HG02571 (cell line): ENCODE data around the gene ECE1.

ENCODE experiments used
- ATAC-seq: cut with Tn5 transposase; IDR thresholded peaks from one replicate; pipeline ENCODE4 v1.9.1; 2021; ENCODE audit warnings: mild to moderate bottlenecking, moderate library complexity; ENCODE audit not compliant: unreplicated experiment

Gene ECE1

DNA sequence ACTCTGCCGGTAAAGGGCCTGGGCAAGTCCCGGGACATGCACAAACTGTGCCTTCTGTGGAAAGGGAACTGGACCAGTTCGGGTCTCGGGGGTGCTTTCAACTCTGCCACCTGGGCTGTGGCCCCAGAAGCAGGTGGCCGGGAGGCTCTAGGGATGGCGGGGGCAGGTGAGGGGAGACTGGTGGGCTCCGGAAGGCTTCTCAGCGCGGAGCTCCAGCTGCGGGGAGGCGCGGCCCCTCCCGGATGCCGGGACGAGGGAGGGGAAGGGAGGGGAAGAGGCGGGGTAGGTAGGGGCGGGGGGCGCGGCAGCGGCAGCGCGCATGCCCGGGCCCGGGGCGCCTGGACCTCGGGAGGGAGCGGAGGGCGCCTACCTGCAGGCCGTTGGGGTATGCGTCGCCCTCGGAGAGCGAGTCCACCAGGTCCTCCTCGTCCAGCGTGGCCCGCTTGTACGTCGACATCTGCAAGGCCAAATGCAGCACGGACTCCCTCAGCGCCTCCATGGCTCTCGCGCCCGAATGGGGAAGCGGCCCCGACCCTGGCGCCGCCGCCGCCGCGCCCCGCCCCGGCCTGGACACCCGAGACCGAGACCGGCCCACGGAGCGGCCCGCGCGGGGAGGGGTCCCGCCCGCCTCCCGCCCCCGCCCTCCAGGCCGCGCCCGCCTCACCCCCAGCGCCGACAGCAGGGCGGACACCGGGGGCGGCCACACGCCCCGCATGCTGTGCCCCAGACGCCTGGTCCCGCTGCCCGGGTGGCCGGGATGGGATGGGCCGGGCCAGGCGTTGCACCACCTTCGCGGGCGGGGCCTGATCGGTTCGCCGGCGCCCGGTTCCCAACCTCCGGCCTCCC lies at the start of gene ECE1:
Gene ECE1 (minus strand): TSS at position 764 of the 846 bp plus-strand sequence. CDS start 49 bp downstream, at position 715.
- ATAC-seq, result no peak

GRCh38 chr1:21339356-21340229 lies 49.3 kb upstream of the ECE1 start:
- no peak for ATAC-seq

GRCh38 chr1:21338573-21339355 lies 48.5 kb upstream of the ECE1 start:
- no peak for ATAC-seq

DNA sequence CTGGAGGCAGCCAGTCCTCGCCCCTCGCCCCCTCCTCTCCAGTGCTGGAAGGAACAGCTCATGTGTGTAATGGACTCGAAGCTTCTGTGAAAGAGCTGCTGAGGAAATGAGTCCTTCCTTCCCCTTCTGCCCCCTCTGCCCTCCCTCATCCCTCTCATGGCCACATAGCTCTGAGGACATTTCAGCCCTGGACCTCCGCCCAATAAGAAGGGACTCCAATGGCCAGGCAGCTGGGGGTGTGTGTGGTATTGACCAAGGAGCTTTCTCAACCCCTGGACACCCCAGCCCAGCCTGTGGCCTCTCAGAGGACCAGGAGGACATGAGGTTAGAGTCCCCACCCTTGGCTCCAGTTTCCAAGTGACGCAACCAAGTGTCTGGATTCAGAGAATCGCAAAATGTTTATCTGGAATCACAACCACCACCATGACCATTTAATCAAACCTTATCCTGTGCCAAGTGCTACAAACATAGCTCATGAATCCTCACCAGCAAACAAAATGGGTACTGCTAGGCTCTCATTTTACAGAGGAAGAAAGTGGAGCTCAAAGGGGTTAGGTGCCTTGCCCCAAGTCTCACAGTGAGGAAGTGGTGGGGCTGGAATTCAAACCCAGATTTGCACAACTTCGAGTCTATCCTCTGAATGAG lies 47.8 kb upstream of the ECE1 start:
- no peak for ATAC-seq

GRCh38 chr1:21337454-21337927 lies 47.2 kb upstream of the ECE1 start:
- ATAC-seq, result no peak

- ATAC-seq, result no peak
Measured at GRCh38 chr1:21337010-21337437, 46.8 kb upstream of the ECE1 start.

DNA sequence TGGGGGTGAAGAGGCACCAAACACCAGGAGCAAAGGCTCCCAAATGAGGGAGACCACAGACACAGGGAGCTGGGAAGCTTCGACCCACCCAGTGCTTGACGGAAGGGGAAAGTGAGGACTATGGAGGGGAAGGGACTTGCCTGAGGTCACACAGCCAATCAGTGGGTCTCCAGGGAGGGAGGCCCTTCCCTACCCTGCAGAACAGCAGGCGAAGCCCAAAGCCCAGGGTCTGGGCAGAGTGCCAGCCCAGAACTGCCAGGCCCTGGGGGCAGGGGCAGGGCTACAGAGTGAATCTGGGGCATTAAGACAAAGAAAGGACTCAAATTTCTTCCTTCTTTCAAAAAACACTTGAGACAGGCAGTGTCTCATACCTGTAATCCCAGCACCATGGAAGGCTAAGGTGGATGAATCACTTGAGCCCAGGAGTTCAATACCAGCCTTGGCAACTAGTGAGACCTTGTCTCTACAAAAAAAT lies 45.5 kb upstream of the ECE1 start:
- no peak for ATAC-seq

- no peak for ATAC-seq
Measured at GRCh38 chr1:21335088-21335691, 44.9 kb upstream of the ECE1 start.

DNA sequence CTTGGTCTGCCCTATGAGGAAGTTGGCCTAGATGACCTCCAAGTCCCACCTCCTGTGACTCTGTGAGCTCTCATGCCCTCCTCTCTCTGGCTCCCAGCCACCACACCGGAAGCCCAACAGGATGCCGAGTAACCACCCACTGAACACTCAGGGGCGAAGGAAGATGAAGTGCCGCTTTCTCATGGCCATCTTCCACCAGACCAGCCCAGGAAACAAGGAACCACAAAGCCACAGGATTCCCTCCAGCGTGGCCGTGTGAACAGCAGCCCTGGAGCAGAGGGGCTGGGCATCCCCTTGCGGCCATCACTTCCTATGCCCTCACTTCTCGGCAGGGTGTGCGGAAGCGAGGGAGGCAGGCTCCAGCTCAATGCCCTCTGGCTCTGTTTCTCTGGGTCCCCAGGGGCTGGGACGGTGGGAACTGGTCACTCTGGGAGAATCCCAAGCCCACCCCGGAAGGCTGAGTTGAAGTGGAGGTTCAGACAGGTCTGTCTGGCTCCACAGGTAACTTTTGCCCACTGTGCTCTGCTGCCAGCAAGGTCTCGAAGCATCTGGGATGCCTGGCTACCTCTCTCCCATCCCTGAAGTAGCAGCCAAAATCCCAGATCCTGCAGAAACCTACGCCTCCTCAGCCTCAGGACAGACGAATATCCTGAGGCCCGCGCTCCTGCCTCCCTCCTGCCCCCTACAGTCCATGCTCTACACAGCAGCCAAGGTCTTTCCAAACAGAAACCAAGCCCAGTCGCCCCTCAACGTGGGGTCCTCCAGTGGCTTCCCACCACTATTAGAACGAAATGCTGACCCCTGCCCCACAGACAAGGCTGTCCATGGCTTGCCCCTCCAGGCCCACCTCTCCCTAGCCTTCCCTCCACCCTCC lies 44.2 kb upstream of the ECE1 start:
- ATAC-seq, result peak; percentile 59

GRCh38 chr1:21333824-21334213 lies 43.6 kb upstream of the ECE1 start:
- ATAC-seq, result no peak

DNA sequence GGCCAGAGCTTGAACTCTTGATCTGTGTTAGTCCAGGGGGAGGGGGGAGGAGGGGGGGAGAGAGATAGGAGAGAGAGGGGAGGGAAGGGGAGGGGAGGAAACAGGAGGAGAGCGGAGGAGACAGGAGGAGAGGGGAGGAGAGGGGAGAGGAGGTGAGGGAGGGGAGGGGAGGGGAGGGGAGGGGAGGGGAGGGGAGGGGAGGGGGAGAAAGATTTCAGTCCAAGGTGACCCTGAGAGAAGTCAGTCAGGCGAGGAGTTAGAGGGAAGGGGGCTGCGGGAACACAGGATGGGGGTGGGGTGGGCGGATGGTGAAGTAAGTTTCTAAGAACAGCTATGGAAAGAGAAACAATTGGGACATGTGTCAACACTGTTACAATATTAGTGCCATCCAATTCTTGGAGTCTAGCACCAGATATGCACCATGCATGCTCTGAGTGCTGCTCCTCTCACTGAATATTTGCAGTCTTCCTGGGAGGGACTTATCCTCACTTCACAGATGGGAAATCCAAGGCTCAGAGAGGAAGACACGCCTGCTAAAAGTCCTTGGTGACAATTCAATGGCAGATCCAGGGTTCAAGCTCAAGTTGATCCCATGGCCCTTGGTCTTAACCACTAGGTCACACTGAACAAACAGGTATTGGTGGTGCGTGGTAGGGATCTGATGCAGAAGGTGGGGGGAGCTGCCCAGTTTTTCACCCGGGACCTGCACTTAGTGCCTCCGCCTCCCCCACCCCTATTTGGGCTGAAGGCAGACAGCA lies 42.5 kb upstream of the ECE1 start:
- ATAC-seq, result no peak

- ATAC-seq, result no peak
Measured at GRCh38 chr1:21331752-21332478, 41.7 kb upstream of the ECE1 start.

GRCh38 chr1:21330544-21330943 lies 40.3 kb upstream of the ECE1 start:
- ATAC-seq, result no peak

DNA sequence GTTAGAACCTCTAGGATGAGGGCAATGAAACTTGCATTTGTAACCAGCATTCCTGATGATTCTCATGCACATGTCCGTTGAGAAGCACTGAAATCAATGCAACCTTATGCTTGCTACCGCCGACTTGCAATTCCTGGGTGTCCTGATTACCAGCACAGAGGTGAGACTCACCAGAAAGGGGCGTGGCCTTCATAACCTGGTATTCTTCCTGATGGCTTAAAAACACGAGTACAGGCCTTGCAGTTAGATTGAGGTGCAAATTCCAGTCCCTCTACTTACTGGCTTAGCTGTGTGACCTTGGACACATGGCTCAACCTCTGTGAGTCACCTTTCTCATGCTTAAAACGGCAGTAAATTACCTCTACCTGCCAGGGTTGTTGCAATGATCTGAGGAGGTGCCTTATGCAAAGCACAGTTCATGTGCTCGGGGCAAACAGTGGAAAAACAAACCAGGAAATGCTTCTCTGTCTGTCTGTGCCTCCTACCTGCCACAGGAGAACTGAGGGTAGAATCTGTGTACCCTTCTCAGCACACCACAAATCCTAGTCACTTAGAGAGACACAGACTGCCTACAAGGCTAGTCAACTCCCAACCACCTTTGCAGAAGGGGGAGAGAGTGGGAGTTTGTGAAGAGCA lies 39.1 kb upstream of the ECE1 start:
- ATAC-seq, result no peak

DNA sequence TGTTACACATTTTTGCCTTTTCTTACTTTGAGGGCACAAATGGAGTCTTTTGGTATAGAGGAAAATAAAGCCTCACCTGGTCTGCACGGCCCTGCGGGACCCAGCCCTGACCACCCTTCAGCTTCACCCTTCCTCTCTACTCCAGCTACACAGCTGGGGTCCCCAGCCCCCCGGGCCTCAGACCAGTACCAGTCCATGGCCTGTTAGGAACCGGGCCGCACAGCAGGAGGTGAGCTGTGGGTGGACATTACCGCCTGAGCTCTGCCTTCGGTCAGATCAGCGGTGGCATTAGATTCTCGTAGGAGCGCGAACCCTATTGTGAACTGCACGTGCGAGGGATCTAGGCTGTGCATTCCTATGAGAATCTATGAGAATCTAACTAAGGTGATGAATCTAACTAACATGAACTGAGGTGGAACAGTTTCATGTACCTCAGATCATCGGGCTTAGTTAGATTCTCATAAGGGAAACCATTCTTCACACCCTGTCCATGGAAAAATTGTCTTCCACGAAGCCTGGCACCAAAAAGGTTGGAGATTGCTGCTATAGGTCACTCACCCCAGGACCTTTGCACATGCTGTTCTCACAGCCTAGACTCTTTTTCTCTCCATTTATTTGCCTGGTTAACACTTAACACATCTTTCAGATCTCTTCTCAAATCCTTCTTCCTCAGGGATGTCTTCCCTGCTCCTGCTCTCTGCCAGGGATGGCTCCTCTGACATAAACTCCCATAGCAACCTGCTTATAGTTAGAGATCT lies 37.5 kb upstream of the ECE1 start:
- ATAC-seq, result no peak

- ATAC-seq, result no peak
Measured at GRCh38 chr1:21326861-21327344, 36.6 kb upstream of the ECE1 start.
